Neural progenitor cell (in vitro differentiated cells): ENCODE results near the gene THRB. TPM values are rescaled to one million over a fixed set of nuclear protein-coding genes. Genes with fewer than 3 reads are reported as not detected.

ENCODE experiments used
- DNase-seq: peaks from one replicate; pipeline ENCODE4 v3.0.0-alpha.2; 2016; ENCODE audit warnings: low spot score
- H2AFZ ChIP-seq: fragments of 200-600 bp; sonication (generic); replicated peaks from 2 replicates; pipeline ENCODE4 v1.6.1; 2016; ENCODE audit warnings: antibody characterized with exemption
- H3F3A ChIP-seq: fragments of 200-600 bp; sonication (generic); 2 replicates; pipeline ENCODE4 v1.6.1; 2016; ENCODE audit warnings: antibody characterized with exemption, low read depth
- H3K27ac ChIP-seq: fragments of 200-600 bp; sonication (generic); 2 replicates; pipeline ENCODE4 v1.5.1; 2016; ENCODE audit warnings: mild to moderate bottlenecking
- H3K27me3 ChIP-seq: fragments of 200-600 bp; sonication (generic); 2 replicates; pipeline ENCODE4 v1.6.1; 2016; ENCODE audit warnings: mild to moderate bottlenecking, moderate library complexity
- H3K36me3 ChIP-seq: fragments of 200-600 bp; sonication (generic); 2 replicates; pipeline ENCODE4 v1.5.1; 2016
- H3K4me1 ChIP-seq: fragments of 200-600 bp; sonication (generic); 2 replicates; pipeline ENCODE4 v1.6.1; 2016; ENCODE audit warnings: mixed run types
- H3K4me2 ChIP-seq: fragments of 200-600 bp; sonication (generic); 2 replicates; pipeline ENCODE4 v1.6.1; 2016
- H3K4me3 ChIP-seq: fragments of 200-600 bp; sonication (generic); 2 replicates; pipeline ENCODE4 v1.5.1; 2016
- H3K79me2 ChIP-seq: fragments of 200-600 bp; sonication (generic); 2 replicates; pipeline ENCODE4 v1.6.1; 2016; ENCODE audit warnings: low read depth
- H3K9ac ChIP-seq: fragments of 200-600 bp; sonication (generic); 2 replicates; pipeline ENCODE4 v1.6.1; 2016
- H3K9me3 ChIP-seq: fragments of 200-600 bp; sonication (generic); 2 replicates; pipeline ENCODE4 v1.5.1; 2016; ENCODE audit warnings: low read depth
- H4K20me1 ChIP-seq: fragments of 200-600 bp; sonication (generic); 2 replicates; pipeline ENCODE4 v1.6.1; 2016; ENCODE audit warnings: low read depth
- H3K27ac Mint-ChIP-seq: 3 replicates; pipeline ENCODE4 v1.8.0; 2021; ENCODE audit warnings: mixed read lengths
- H3K27me3 Mint-ChIP-seq: 2 replicates; pipeline ENCODE4 v1.8.0; 2022; ENCODE audit warnings: low read depth, mild to moderate bottlenecking, inconsistent platforms, moderate library complexity, mixed read lengths; ENCODE audit not compliant: insufficient read depth
- H3K36me3 Mint-ChIP-seq: 3 replicates; pipeline ENCODE4 v1.8.0; 2021; ENCODE audit warnings: mixed read lengths
- H3K4me1 Mint-ChIP-seq: 3 replicates; pipeline ENCODE4 v1.8.0; 2021; ENCODE audit warnings: mixed read lengths
- H3K4me3 Mint-ChIP-seq: 3 replicates; pipeline ENCODE4 v1.8.0; 2021; ENCODE audit warnings: mild to moderate bottlenecking, moderate library complexity, mixed read lengths
- H3K9me3 Mint-ChIP-seq: 3 replicates; pipeline ENCODE4 v1.8.0; 2020; ENCODE audit warnings: mixed read lengths
- EZH2 ChIP-seq: fragments of 200-600 bp; sonication (generic); IDR thresholded peaks from 2 replicates; pipeline ENCODE4 v1.6.1; 2017; ENCODE audit warnings: antibody characterized with exemption, mild to moderate bottlenecking, moderate library complexity
- EZH2phosphoT487 ChIP-seq: fragments of 200-600 bp; sonication (generic); IDR thresholded peaks from 2 replicates; pipeline ENCODE4 v1.6.1; 2017; ENCODE audit warnings: antibody characterized with exemption
- total RNA-seq: library from RNA; depleted of rRNA; stranded (reverse); fragments of >200 nt; gene quantifications from 2 replicates; pipeline ENCODE4 v1.2.3, GENCODE V29; 2015; ENCODE audit warnings: low replicate concordance
- TF ChIP-seq, protein P1 (sequence below): fragments of 200-600 bp; sonication (generic); IDR thresholded peaks from 2 replicates; pipeline ENCODE4 v1.5.1; 2017; ENCODE audit warnings: antibody characterized with exemption, mild to moderate bottlenecking

Gene THRB
- total RNA-seq, 1 donor from 2014 or later, result 1.2 TPM

DNA sequence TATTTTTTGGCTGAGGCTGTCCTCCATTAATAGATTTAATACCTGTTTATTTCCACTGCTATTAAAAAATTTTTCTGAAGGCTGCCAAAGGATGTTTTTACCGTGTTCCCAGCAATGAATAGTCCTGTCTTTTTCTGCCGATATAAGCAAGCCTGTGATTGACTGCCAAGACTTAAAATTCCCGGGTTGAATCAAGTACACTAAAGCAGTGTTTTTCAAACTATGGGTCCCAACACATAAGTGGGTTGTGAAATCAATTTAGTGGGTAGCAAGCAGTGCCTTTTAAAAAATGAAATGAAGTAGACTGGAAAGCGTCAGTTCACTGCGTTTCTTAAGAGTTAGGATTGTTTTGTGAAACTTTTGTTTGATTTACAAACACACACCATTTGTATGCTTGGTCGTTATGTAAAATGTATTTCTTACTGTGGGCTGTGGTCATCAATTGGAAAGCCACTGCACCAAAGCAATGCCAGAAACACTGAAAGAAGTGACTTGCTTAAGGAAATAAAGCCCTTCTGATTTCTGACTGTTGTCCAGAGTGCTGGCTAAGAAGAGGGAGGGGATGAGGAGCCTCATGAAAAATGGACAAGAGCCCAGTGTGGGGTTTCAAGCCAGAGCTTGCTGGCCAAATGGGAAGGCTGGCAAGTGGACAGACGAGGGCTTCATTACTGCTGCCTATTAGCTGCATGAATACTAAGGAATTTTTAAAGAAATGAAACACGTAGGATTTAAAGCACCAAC lies 206.0 kb downstream of the THRB start:
- Histone ChIP-seq H3K27me3 (no peaks in the 10 kb centered on the region), H4K20me1 (no peaks in the 10 kb centered on the region), H3K36me3 (no peaks in the 10 kb centered on the region), H3K4me3 (no peak overlapping the region), H3K27ac (no peak overlapping the region), H3K4me2 (no peak overlapping the region), H3K9me3 (no peaks in the 10 kb centered on the region), H3F3A (no peaks in the 10 kb centered on the region), H2AFZ (peak overlapping the region; percentile 23), H3K79me2 (no peaks in the 10 kb centered on the region), H3K9ac (no peak overlapping the region), H3K4me1 (no peaks in the 10 kb centered on the region)
- Mint-ChIP-seq H3K9me3 (no peaks in the 10 kb centered on the region), H3K27ac (no peak overlapping the region), H3K27me3 (peaks cover 2% of the 10 kb centered on the region), H3K4me3 (no peak overlapping the region), H3K4me1 (no peaks in the 10 kb centered on the region), H3K36me3 (no peaks in the 10 kb centered on the region)
- no peak for DNase-seq
- TF ChIP-seq, protein P1, sequence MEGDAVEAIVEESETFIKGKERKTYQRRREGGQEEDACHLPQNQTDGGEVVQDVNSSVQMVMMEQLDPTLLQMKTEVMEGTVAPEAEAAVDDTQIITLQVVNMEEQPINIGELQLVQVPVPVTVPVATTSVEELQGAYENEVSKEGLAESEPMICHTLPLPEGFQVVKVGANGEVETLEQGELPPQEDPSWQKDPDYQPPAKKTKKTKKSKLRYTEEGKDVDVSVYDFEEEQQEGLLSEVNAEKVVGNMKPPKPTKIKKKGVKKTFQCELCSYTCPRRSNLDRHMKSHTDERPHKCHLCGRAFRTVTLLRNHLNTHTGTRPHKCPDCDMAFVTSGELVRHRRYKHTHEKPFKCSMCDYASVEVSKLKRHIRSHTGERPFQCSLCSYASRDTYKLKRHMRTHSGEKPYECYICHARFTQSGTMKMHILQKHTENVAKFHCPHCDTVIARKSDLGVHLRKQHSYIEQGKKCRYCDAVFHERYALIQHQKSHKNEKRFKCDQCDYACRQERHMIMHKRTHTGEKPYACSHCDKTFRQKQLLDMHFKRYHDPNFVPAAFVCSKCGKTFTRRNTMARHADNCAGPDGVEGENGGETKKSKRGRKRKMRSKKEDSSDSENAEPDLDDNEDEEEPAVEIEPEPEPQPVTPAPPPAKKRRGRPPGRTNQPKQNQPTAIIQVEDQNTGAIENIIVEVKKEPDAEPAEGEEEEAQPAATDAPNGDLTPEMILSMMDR, result no peak

DNA sequence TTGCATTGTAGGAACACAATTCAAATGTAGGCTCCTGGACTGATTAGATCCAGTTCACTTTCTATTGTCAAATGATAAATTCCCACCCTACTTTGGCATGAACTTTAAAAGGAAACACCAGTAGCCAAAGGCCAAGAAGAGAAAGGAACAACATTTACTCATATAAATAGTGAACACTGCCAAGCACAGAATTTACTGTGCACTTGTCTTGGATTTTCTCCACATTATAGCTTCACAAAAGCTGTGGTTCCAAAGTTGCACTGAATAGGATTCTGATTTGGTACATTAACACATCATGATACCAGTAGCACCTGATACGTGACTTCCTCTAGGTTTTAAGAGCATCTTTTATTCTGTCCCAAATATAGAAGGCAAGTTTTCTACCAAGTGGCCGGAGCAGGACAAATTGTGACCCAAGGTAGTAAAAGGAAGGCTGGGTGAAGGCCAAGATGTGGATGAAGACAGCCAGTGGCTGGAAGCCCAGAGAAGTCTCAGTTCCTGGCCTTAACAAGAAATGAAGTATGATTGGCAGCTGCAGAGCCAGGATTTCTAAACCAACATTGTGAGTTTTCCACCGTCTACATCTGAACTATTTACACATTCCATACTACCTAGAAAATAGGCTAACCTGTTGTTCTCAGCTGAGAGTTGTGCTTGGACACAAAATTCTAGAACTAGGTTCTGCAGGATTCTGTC lies 206.7 kb downstream of the THRB start:
- no peaks in the 10 kb centered on the region for H3F3A ChIP-seq
- H3K27me3 ChIP-seq, result no peaks in the 10 kb centered on the region
- Mint-ChIP-seq H3K36me3 (no peaks in the 10 kb centered on the region), H3K4me3 (no peak overlapping the region), H3K27me3 (peaks cover 2% of the 10 kb centered on the region), H3K9me3 (no peaks in the 10 kb centered on the region), H3K27ac (peak overlapping the region; percentile 78), H3K4me1 (no peaks in the 10 kb centered on the region)
- no peak overlapping the region for H3K4me3 ChIP-seq
- H3K9me3 ChIP-seq, result no peaks in the 10 kb centered on the region
- H3K79me2 ChIP-seq, result no peaks in the 10 kb centered on the region
- H3K9ac ChIP-seq, result no peak overlapping the region
- no peaks in the 10 kb centered on the region for H3K36me3 ChIP-seq
- H2AFZ ChIP-seq, result no peak overlapping the region
- no peak for TF ChIP-seq EZH2
- no peak for TF ChIP-seq EZH2phosphoT487
- TF ChIP-seq, protein P1, result no peak
- no peak for DNase-seq
- H3K4me2 ChIP-seq, result no peak overlapping the region
- no peaks in the 10 kb centered on the region for H3K4me1 ChIP-seq
- H4K20me1 ChIP-seq, result no peaks in the 10 kb centered on the region
- no peak overlapping the region for H3K27ac ChIP-seq

DNA sequence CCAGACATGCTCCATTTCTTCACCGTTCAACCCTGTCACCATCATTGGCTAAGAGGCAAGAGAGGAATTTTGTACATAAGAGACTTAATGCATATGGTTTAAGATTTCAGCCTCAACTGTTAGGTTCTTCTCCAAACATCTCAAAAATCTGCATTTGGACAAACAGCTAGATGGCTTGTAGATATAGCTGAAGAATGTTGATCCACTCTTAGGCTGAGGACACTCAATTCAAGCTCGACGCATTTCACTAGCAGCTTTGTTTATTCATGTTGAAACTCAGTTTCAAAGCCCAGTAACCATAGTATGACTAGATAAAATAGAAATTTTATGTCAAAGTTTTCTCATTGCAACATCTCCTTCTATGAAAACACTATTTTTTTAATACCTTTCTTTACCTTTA lies 208.2 kb downstream of the THRB start:
- no peak overlapping the region for H3K4me3 Mint-ChIP-seq
- Histone ChIP-seq H3K4me1 (no peaks in the 10 kb centered on the region), H3K79me2 (no peaks in the 10 kb centered on the region), H3K9ac (no peak overlapping the region), H3K36me3 (no peaks in the 10 kb centered on the region), H3K4me2 (no peak overlapping the region), H3K9me3 (no peaks in the 10 kb centered on the region), H3K27ac (no peak overlapping the region), H4K20me1 (no peaks in the 10 kb centered on the region), H3K4me3 (no peak overlapping the region), H3F3A (no peaks in the 10 kb centered on the region), H3K27me3 (no peaks in the 10 kb centered on the region), H2AFZ (no peak overlapping the region)
- H3K4me1 Mint-ChIP-seq, result no peaks in the 10 kb centered on the region
- no peak for DNase-seq
- TF ChIP-seq EZH2, result no peak
- no peak for TF ChIP-seq EZH2phosphoT487
- TF ChIP-seq, protein P1, result no peak
- H3K9me3 Mint-ChIP-seq, result no peaks in the 10 kb centered on the region
- no peaks in the 10 kb centered on the region for H3K36me3 Mint-ChIP-seq
- no peaks in the 10 kb centered on the region for H3K27me3 Mint-ChIP-seq
- H3K27ac Mint-ChIP-seq, result no peak overlapping the region
